Mesenchymal stem cell (in vitro differentiated cells and primary cell): ENCODE results near the gene COL28A1.

ENCODE experiments used
- DNase-seq: peaks from one replicate; pipeline ENCODE4 v3.0.0-alpha.2; 2013
- H2AFZ ChIP-seq: one replicate; pipeline ENCODE4 v1.6.1; 2013; ENCODE audit warnings: low read depth, mild to moderate bottlenecking, control low read depth, inconsistent platforms, low read length, moderate library complexity
- H2AK5ac ChIP-seq: 2 replicates; pipeline ENCODE4 v1.6.1; 2013; ENCODE audit warnings: low read length, moderate library complexity, mild to moderate bottlenecking, inconsistent platforms; ENCODE audit not compliant: severe bottlenecking
- H2BK120ac ChIP-seq: one replicate; pipeline ENCODE4 v1.6.1; 2013; ENCODE audit warnings: low read depth, mild to moderate bottlenecking, inconsistent platforms, low read length, moderate library complexity
- H2BK12ac ChIP-seq, 2 experiments: one replicate each; pipeline ENCODE4 v1.6.1; 2013; ENCODE audit warnings: inconsistent platforms in 2 of 2, low read length in 2 of 2, mild to moderate bottlenecking in 2 of 2, moderate library complexity in 2 of 2, control low read depth in 1 of 2
- H2BK15ac ChIP-seq: one replicate; pipeline ENCODE4 v1.6.1; 2013; ENCODE audit warnings: mild to moderate bottlenecking, low read depth, inconsistent platforms; ENCODE audit not compliant: poor library complexity, severe bottlenecking
- H2BK5ac ChIP-seq: 2 replicates; pipeline ENCODE4 v1.6.1; 2013; ENCODE audit warnings: low read depth, mild to moderate bottlenecking, low read length, control low read depth, inconsistent platforms; ENCODE audit not compliant: poor library complexity, severe bottlenecking
- H3K14ac ChIP-seq, 2 experiments: one replicate each; pipeline ENCODE4 v1.6.1; 2013; ENCODE audit warnings: inconsistent platforms in 2 of 2, low read length in 2 of 2, control low read depth in 1 of 2, mild to moderate bottlenecking in 1 of 2, moderate library complexity in 1 of 2
- H3K18ac ChIP-seq, 2 experiments: one replicate each; pipeline ENCODE4 v1.6.1; 2013; ENCODE audit warnings: inconsistent platforms in 2 of 2, low read length in 2 of 2, control low read depth in 1 of 2, low read depth in 1 of 2, mild to moderate bottlenecking in 1 of 2
- H3K23ac ChIP-seq, 2 experiments: one replicate each; pipeline ENCODE4 v1.6.1; 2013; ENCODE audit warnings: inconsistent platforms in 2 of 2, low read length in 2 of 2, mild to moderate bottlenecking in 2 of 2, moderate library complexity in 2 of 2, control low read depth in 1 of 2
- H3K27ac ChIP-seq: 2 replicates; pipeline ENCODE4 v1.5.1; 2013; ENCODE audit warnings: mild to moderate bottlenecking, moderate library complexity, low read length, control low read depth, inconsistent platforms; ENCODE audit not compliant: poor library complexity, severe bottlenecking
- H3K27me3 ChIP-seq, 2 experiments: 2 replicates each; pipeline versions ENCODE4 v1.6.1 to v1.7.0; 2013; ENCODE audit warnings: low read length in 2 of 2, mild to moderate bottlenecking in 2 of 2, moderate library complexity in 2 of 2, control low read depth in 1 of 2, inconsistent platforms in 1 of 2; ENCODE audit not compliant: control insufficient read depth in 1 of 2, insufficient read depth in 1 of 2
- H3K36me3 ChIP-seq, 2 experiments: 2 replicates each; pipeline versions ENCODE4 v1.6.1 to v1.7.0; 2013; ENCODE audit warnings: low read length in 2 of 2, control low read depth in 1 of 2, inconsistent platforms in 1 of 2, low read depth in 1 of 2, mild to moderate bottlenecking in 1 of 2; ENCODE audit not compliant: insufficient read depth in 2 of 2, control insufficient read depth in 1 of 2
- H3K4ac ChIP-seq, 2 experiments: one replicate each; pipeline ENCODE4 v1.6.1; 2013; ENCODE audit warnings: inconsistent platforms in 2 of 2, low read length in 2 of 2, mild to moderate bottlenecking in 2 of 2, moderate library complexity in 2 of 2, control low read depth in 1 of 2, low read depth in 1 of 2
- H3K4me1 ChIP-seq: 2 replicates; pipeline ENCODE4 v1.6.1; 2013; ENCODE audit warnings: low read depth, low read length, control low read depth; ENCODE audit not compliant: control insufficient read depth, insufficient read depth
- H3K4me2 ChIP-seq: 2 replicates; pipeline ENCODE4 v1.6.1; 2013; ENCODE audit warnings: low read length, mild to moderate bottlenecking, inconsistent platforms; ENCODE audit not compliant: poor library complexity, severe bottlenecking
- H3K4me3 ChIP-seq, 2 experiments: 2 replicates each; pipeline versions ENCODE4 v1.5.1 to v1.7.0; 2013; ENCODE audit warnings: low read length in 2 of 2, mild to moderate bottlenecking in 2 of 2, control low read depth in 1 of 2, low read depth in 1 of 2; ENCODE audit not compliant: insufficient read depth in 1 of 2
- H3K79me1 ChIP-seq: replicated peaks from 2 replicates; pipeline ENCODE4 v1.6.1; 2013; ENCODE audit warnings: mild to moderate bottlenecking, control low read depth, low read length, inconsistent platforms; ENCODE audit not compliant: poor library complexity, severe bottlenecking
- H3K9ac ChIP-seq: 2 replicates; pipeline ENCODE4 v1.7.0; 2013; ENCODE audit warnings: mild to moderate bottlenecking, low read length, moderate library complexity
- H3K9me3 ChIP-seq: 2 replicates; pipeline ENCODE4 v1.7.0; 2013; ENCODE audit warnings: mild to moderate bottlenecking, low read length; ENCODE audit not compliant: control insufficient read depth
- H4K8ac ChIP-seq: one replicate; pipeline ENCODE4 v1.6.1; 2013; ENCODE audit warnings: inconsistent platforms, mild to moderate bottlenecking, low read length, moderate library complexity
- H4K91ac ChIP-seq: one replicate; pipeline ENCODE4 v1.6.1; 2013; ENCODE audit warnings: mild to moderate bottlenecking, low read length, inconsistent platforms
- WGBS: methylation state at CpG from one replicate; pipeline ENCODE4 v1.1.7; 2013; ENCODE audit warnings: mixed read lengths; 5-methylcytosine and 5-hydroxymethylcytosine counted together

COL28A1 gene

DNA sequence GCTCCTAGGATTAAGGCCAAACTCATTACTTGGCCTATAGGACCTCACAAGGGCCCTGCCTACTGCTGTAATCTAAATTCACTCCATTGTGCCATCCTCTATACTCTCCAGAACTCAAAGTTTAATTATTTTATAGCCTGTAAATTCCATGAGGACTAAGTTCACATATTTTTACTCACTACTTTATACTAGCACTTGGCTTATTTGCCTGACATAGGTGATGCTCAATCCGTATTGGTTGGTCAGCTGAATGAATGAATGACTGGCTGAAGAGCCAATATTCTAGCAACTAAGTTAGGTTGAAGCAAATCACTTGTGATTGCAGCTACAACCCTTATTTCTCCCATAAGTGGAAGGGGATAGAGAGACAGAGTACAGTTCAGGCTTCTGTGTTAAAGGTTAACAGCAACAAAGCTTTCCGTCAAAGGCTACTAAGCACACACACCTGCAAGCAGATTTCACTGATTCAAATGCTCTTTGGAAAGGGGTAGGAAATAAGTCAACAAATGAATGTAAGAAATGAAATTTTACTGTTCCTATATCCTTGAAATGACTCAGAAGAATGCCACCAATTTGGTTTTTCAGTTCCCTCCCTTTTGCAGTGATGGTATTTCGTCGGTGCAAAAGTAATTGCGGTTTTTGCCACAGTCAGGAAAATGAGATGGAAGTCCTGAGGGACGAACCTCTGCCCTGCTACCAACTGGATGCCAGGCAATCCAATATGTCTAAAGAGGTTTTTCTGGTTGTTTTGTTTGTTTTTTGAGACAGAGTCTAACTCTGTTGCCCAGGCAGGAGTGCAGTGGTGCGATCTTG, 120.7 kb downstream of the COL28A1 start:
- no peak for DNase-seq
- no peaks in the 10 kb centered on the region for H3K79me1 ChIP-seq
- no peak overlapping the region for H3K4ac ChIP-seq
- H2BK5ac ChIP-seq: no peak overlapping the region
- H3K4me3 ChIP-seq: no peak overlapping the region
- H2AK5ac ChIP-seq: no peak overlapping the region
- H3K18ac ChIP-seq: no peak overlapping the region
- no peaks in the 10 kb centered on the region for H3K36me3 ChIP-seq
- no peak overlapping the region for H2BK15ac ChIP-seq
- no peak overlapping the region for H4K91ac ChIP-seq
- no peak overlapping the region for H2AFZ ChIP-seq
- WGBS: 97% methylated on average over 5 of the region's 7 CpGs
- no peak overlapping the region for H3K23ac ChIP-seq
- no peak overlapping the region for H3K9ac ChIP-seq
- no peak overlapping the region for H3K4me2 ChIP-seq
- no peak overlapping the region for H2BK12ac ChIP-seq
- H3K4me1 ChIP-seq: no peaks in the 10 kb centered on the region
- H3K27ac ChIP-seq: no peak overlapping the region
- no peaks in the 10 kb centered on the region for H3K27me3 ChIP-seq
- H2BK120ac ChIP-seq: no peak overlapping the region
- no peak overlapping the region for H3K14ac ChIP-seq
- no peaks in the 10 kb centered on the region for H3K9me3 ChIP-seq
- H4K8ac ChIP-seq: no peak overlapping the region

DNA sequence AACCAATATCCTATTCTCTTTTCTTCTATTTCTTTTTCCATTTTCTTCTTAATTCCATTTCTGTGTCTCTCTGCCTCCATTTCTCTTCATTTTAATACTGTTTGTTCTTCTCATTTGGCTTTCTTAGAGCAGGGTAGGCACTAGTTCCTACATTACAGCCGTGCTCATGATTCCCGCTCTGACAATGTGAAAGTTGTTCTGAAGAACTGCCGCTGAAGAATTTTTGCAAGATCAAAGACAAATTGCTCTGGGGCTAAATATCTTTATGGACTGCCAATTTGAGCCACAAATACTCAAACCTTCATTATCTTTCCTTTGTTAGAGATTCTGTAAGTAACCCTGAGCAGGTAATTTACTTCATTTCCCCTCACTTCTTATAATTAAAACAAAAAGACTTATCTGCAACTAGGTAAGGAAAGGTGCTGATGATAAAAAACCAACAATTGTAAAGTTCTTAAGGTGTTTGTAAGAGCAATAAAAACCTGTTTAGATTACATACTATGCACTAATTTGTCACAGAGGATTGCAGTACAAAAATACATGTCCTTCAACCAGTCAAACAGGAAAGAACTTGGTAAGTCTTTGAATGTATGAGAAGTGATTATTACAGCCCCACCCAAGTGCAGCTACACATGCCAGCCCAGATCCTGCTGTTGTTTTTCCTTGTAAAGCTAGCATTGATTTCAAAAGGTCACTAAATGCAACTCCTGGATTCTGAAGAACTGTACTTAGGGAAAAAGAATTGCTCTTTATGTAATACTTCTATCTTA, 127.5 kb downstream of the COL28A1 start:
- H3K27ac ChIP-seq: no peak overlapping the region
- DNase-seq: no peak
- H2BK120ac ChIP-seq: no peak overlapping the region
- H4K8ac ChIP-seq: no peak overlapping the region
- no peak overlapping the region for H2BK5ac ChIP-seq
- no peak overlapping the region for H3K4me2 ChIP-seq
- 98% methylated on average over 3 of the region's 3 CpGs for WGBS
- H3K27me3 ChIP-seq: no peaks in the 10 kb centered on the region
- H3K79me1 ChIP-seq: no peaks in the 10 kb centered on the region
- H3K14ac ChIP-seq: no peak overlapping the region
- H3K23ac ChIP-seq: no peak overlapping the region
- no peak overlapping the region for H2AFZ ChIP-seq
- H3K9ac ChIP-seq: no peak overlapping the region
- no peak overlapping the region for H3K4ac ChIP-seq
- H3K9me3 ChIP-seq: peaks cover 11% of the 10 kb centered on the region
- H3K4me1 ChIP-seq: no peaks in the 10 kb centered on the region
- no peak overlapping the region for H2BK15ac ChIP-seq
- H3K36me3 ChIP-seq: no peaks in the 10 kb centered on the region
- H3K18ac ChIP-seq: no peak overlapping the region
- no peak overlapping the region for H2BK12ac ChIP-seq
- no peak overlapping the region for H2AK5ac ChIP-seq
- no peak overlapping the region for H3K4me3 ChIP-seq
- no peak overlapping the region for H4K91ac ChIP-seq

DNA sequence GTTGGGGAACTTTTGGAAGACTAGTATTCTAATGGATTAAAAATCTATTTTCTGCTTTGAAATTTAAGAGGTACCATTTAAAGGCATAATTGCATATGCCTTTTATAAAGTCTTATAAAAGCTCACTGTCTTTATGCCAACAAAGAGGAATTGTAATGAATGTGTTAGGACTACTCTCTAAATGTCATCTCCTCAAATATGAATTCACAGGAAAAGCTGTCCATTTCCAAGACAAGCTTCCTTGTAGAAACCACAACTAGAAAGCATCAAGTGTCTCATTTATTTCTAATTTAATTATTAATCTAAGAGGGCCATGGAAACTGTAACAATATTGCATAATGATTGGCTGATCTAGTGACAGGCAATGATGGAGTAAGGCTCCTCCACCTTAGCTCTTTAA, 130.2 kb downstream of the COL28A1 start:
- Histone ChIP-seq H3K9me3 (peaks cover 11% of the 10 kb centered on the region), H2BK5ac (no peak overlapping the region), H3K9ac (no peak overlapping the region), H3K4me1 (no peaks in the 10 kb centered on the region), H3K23ac (no peak overlapping the region), H3K36me3 (no peaks in the 10 kb centered on the region), H3K14ac (no peak overlapping the region), H3K4me2 (no peak overlapping the region), H2BK15ac (no peak overlapping the region), H3K79me1 (no peaks in the 10 kb centered on the region), H2BK120ac (no peak overlapping the region), H3K27me3 (no peaks in the 10 kb centered on the region), H3K4ac (no peak overlapping the region), H4K91ac (no peak overlapping the region), H3K4me3 (no peak overlapping the region), H2BK12ac (no peak overlapping the region), H3K27ac (no peak overlapping the region), H3K18ac (no peak overlapping the region), H2AK5ac (no peak overlapping the region), H2AFZ (no peak overlapping the region), H4K8ac (no peak overlapping the region)
- DNase-seq: no peak

DNA sequence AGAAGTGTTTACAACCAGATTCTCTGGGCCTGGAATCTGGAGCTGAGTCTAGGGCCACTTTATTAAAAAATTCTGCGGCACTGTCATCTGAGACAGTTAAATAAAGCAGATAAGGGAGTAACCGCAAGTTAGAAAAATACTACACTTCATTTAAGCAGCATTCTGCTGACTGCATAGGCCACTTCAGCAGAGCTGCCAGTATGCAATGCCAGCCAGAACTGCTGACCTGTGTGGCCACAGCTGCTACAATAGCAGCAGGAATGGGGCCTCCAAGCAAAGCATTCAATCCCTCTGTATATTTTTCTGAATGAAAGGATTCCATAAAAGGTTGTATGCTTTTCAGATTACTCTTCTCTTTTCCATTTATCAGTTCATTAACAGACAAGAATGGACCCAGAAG, 136.0 kb downstream of the COL28A1 start:
- no peak overlapping the region for H3K23ac ChIP-seq
- H3K9me3 ChIP-seq: no peaks in the 10 kb centered on the region
- no peak overlapping the region for H2BK12ac ChIP-seq
- no peak overlapping the region for H3K27ac ChIP-seq
- 100% methylated on average over 2 of the region's 2 CpGs for WGBS
- no peak overlapping the region for H2AFZ ChIP-seq
- no peaks in the 10 kb centered on the region for H3K36me3 ChIP-seq
- H2BK15ac ChIP-seq: no peak overlapping the region
- H3K4me3 ChIP-seq: no peak overlapping the region
- H3K4me1 ChIP-seq: no peaks in the 10 kb centered on the region
- H3K27me3 ChIP-seq: no peaks in the 10 kb centered on the region
- no peak overlapping the region for H3K14ac ChIP-seq
- H3K79me1 ChIP-seq: no peaks in the 10 kb centered on the region
- no peak overlapping the region for H4K91ac ChIP-seq
- no peak overlapping the region for H2BK5ac ChIP-seq
- H2AK5ac ChIP-seq: no peak overlapping the region
- H3K4me2 ChIP-seq: no peak overlapping the region
- DNase-seq: no peak
- H4K8ac ChIP-seq: no peak overlapping the region
- no peak overlapping the region for H2BK120ac ChIP-seq
- no peak overlapping the region for H3K4ac ChIP-seq
- H3K18ac ChIP-seq: no peak overlapping the region
- H3K9ac ChIP-seq: no peak overlapping the region
